GM21576 (cell line): ENCODE data around the gene MEIS2.

ENCODE experiments used
- ATAC-seq: cut with Tn5 transposase; IDR thresholded peaks from one replicate; pipeline ENCODE4 v1.9.1; 2021; ENCODE audit warnings: mild to moderate bottlenecking, moderate library complexity; ENCODE audit not compliant: unreplicated experiment

MEIS2 gene

DNA sequence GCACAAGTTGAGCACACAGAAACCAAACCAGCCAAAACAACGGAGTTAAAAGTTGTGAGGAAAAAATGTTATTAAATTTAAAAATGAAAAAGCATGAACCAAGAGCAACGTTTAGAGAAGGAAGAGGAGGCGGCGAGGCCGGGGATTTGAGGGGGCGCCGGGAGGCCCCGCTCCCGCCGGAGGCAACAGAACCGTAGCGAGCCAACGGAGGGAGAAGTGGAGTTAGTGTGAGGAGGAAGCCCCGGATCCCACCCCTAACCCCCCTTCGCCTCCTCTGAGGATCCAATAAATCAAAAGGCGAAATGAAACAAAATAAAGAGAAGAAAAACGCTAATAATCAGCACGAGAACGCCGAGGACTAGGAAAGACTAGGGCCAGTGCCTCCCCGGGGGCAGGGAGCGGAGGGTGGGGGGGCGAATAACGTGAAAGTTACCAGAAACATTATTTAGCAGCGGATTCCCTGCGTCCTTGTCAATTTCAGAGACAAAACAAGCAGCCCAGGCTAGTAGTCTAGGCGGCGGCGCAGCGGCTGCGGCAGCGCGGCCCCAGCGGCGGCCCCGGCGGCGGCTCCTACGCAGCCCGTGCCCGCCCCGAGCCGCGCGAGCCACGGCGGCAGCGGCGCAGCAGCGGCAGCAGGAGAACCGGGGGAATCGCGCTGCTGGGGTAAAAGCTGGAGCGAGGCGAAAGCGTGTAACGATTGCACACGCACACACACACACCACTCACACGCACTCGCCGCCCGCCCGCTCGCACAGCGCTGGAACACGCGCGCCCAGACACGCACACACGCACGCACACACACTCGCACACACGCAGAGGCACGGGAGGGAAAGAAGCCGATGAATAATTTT is 1.7 kb downstream of the MEIS2 start:
- ATAC-seq: no peak

GRCh38 chr15:37097144-37097919 is 3.0 kb downstream of the MEIS2 start:
- ATAC-seq: no peak

DNA sequence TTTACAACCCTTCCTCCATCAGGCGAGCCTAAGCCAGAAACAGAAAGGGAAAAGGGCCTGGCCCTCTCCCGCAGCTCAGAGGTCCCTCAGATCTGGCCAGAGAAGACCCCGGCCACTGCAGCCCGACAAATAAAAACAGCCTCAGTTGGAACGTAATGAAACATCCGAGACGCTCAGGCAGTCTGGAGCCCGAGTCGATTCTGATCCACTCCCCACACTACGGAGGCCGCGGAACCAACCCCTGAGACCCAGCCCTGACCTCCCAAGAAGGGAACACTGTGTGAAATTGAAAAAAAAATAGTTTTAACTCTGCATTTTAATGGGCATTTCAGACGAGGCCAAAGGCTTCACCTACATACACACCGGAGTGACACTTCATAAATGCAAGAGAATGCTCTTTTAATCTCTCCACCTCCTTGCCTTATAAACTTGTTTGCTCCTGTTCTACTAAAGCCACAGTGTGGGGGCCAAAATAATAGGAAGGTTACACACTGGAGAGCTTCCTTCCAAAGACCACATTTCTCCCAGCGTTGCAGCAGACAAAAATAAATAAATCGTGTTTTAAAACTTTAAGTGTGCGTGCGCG is 3.7 kb downstream of the MEIS2 start:
- ATAC-seq: no peak

GRCh38 chr15:37095770-37096557 is 4.4 kb downstream of the MEIS2 start:
- no peak for ATAC-seq

- ATAC-seq: no peak
These were observed 5.2 kb downstream of the MEIS2 start for GRCh38 chr15:37094915-37095711.

- no peak for ATAC-seq
These were observed 5.9 kb downstream of the MEIS2 start for GRCh38 chr15:37094333-37094914.

DNA sequence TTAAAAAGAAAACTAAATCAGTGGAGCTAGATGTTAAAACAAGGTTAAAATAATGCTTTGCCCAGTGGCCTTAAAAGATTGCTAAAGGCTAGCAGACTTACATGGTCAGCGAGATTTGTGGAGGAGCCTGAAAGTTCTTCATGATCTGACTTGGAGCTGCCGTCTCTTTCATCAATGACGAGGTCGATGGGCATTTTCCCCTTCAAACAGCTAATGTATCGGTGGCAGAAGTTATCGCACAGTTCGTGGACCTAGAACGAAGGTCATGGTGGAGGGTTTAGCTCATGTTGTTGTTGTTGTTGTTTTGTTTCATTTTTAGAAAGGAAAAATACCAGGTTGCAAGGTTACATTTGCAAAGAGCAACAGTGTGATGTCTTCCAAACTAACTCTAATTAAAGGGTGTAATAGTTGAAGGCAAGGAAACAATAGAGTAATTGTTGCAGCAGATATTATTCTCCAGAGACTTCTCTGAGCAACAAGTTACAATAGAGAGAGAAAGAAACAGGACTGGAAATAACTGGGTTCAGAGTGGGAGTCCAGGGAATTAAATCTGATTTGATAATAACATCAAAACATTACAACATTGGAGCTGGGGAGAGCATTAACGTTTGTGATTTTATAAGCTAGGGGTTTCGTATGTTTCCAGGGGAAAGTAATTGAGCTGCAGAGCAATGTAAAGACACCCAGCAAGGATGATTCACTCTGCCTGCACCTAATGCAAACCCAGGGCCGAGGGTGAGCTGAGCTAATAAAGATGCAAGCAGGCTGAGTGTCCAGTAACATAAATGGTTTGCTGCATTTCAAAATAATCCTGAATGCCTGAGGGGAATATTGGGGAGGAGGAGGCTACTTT is 6.6 kb downstream of the MEIS2 start:
- ATAC-seq: no peak

GRCh38 chr15:37090543-37091175 is 9.7 kb downstream of the MEIS2 start:
- no peak for ATAC-seq

DNA sequence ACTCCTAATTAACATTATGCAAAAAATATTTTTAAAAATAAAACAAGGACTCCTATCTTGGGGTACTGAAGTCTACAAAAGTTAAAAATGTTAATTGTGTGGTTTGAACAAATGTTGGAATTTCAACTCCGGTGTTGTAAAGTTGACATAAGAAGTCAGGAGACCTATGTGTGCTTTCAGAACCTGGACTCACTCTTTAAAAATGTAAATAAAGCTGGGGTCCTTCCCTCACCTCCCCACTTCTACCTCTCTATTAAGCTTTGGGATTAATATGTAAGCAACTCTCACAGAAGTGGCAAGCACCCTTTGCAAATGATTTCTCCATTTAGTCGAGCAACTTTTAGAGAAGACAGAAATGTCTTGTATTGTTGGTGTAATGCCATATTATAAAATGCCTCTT is 11.9 kb downstream of the MEIS2 start:
- ATAC-seq: no peak

DNA sequence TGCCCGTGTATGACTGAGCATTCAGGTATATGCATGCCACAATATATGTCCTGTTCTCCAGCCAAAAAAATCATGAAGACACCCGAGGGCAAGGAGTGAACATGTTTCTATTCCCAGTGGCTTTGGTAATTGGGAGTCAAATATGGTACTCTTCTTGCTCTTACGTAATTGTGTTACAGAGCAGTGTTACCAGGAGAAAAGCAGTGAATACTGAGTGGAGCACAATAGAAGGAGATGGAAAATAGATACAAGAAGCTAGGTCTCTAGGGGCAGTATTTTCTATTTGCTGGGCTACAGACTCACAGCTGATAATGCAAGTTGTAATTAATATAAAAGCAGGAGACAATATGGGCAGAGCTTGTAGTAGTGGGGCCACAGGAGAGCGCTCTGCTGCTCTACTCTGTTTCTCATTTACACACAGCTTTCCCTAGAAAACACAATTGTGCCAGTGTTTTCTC is 13.2 kb downstream of the MEIS2 start:
- ATAC-seq: no peak

DNA sequence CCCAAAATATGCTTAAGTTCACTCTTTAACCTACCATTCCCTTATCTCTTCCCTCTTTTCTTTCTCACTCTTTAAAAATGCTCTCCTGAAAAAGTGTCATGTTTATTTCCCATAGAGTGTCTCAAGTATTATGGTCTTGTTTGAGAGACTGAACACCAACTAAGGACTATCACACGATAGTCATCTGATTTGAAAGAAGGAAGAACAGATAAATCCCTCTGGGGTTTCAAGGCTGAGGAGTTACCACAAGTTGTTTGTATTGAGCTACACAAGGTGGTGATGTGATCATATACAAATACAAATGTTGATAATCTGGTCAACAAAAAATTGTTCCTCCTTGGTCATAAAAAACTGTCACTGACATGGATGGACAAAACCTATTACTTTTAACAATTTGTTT is 13.8 kb downstream of the MEIS2 start:
- ATAC-seq: no peak

DNA sequence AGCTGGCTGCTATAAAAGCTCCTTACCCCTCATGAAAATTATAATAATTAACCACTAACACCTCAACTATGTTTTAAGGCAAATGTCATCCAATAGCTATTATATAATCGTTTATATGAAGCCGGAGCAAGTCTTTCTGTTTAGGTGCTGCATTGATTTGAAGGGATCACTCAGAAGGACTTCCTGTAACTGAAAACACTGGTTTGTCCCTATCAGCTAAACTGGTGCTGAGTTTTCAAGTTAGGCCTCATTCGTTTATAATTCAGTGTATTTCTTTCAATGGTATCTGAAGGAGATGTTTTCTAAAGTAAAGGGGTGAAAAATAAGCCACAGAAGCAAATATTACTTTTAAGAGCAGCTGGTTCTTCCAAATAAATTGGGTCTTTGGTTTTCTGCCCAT is 14.2 kb downstream of the MEIS2 start:
- ATAC-seq: no peak

DNA sequence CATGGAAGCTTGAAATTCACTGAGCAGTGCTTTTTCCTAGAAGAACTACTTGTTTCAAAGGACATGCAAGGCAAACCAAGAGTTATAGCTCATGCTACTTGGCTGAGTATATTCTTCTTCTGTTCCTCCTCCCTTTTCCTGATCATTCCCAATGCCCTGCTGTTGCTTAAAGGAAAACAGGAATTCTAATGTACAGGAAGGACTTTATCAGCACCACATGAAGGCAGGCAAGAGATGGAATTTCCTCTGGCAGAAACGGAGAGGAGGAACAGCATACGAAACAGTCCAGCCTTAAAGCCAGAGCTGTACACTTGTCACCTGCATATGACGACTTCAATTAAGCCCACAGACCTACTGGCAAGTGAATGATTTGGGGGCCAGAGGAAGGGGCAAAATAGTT is 15.7 kb downstream of the MEIS2 start:
- no peak for ATAC-seq

DNA sequence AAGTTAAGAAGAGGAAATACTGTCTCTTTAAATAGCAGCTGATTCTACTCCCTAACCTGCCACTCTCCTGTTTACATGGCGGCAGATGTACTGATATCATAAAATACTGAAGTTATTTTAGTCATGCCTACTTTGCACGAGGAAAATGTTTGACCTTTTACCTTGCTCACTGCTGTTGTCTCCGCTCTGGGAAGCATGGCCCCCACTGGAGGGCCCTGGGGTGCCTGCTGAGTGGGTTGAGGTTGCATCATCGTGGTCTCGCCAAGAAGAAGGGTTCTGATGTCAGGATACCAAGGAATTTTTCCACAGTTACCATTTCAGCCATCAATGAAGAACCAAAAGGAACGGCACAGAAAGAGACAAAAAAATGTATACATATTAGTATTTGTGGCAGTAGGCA is 16.7 kb downstream of the MEIS2 start:
- no peak for ATAC-seq

GRCh38 chr15:37081983-37082382 is 18.4 kb downstream of the MEIS2 start:
- ATAC-seq: no peak

GRCh38 chr15:37080261-37080921 is 20.0 kb downstream of the MEIS2 start:
- no peak for ATAC-seq

- ATAC-seq: no peak
These were observed 20.6 kb downstream of the MEIS2 start for GRCh38 chr15:37079726-37080125.

GRCh38 chr15:37078566-37078965 is 21.8 kb downstream of the MEIS2 start:
- no peak for ATAC-seq
